ENCODE measurements around the gene SLC2A2.

DNA sequence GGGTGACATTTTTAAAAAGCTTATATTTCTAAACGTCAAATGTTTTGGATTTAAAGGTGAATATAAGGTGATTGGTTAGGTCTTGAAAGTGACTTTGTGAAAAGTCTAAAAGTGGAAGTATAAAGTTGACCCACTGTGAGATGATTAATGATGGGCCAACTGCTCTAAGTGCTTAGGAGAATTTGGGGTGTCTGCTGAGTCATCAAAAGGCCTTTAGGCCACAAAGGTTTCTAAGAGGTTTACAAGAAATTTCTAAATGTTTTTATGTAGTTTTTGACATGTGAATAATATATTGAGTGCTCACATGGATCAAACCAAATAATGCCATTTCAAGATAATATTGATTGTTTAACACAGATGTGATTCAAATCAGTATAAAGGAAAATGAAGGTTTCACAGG lies 39.2 kb upstream of the SLC2A2 start:
- TF ChIP-seq, protein P1, sequence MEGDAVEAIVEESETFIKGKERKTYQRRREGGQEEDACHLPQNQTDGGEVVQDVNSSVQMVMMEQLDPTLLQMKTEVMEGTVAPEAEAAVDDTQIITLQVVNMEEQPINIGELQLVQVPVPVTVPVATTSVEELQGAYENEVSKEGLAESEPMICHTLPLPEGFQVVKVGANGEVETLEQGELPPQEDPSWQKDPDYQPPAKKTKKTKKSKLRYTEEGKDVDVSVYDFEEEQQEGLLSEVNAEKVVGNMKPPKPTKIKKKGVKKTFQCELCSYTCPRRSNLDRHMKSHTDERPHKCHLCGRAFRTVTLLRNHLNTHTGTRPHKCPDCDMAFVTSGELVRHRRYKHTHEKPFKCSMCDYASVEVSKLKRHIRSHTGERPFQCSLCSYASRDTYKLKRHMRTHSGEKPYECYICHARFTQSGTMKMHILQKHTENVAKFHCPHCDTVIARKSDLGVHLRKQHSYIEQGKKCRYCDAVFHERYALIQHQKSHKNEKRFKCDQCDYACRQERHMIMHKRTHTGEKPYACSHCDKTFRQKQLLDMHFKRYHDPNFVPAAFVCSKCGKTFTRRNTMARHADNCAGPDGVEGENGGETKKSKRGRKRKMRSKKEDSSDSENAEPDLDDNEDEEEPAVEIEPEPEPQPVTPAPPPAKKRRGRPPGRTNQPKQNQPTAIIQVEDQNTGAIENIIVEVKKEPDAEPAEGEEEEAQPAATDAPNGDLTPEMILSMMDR (conservative IDR thresholded peaks at IDR 0.05; ENCODE audit: low read length), result no peak
- no peak for TF ChIP-seq EZH2phosphoT487 (IDR thresholded peaks at IDR 0.05; ENCODE audit: borderline replicate concordance)

All from Loucy (cell line).